Erythroblast (primary cell): ENCODE measurements around the gene GJD2.

ENCODE experiments used
- GATA1 ChIP-seq: IDR thresholded peaks from 2 replicates; pipeline ENCODE4 v1.6.1; 2011; ENCODE audit warnings: low read depth, mild to moderate bottlenecking, control low read depth, low read length, moderate library complexity
- POLR2A ChIP-seq: IDR thresholded peaks from 2 replicates; pipeline ENCODE4 v1.6.1; 2011; ENCODE audit warnings: mild to moderate bottlenecking, low read length

DNA sequence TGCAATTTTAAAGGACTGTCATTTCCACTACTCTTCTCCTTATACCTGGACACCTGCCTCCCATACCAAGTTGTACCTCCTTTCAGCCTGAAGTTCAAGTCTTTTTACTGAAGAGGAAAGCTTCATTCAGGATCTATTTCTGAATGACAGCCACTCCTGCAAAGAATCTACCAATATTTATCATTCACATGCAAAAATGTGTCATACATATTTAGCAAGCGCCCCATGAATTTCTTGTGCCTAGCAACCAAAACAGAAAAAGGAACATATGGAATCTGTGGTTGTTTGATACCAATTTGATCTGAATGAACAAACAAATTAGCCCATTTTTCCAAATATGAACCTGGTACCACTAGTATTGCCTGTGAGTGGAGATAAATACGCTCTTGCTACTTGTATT is 16.8 kb downstream of the GJD2 start:
- TF ChIP-seq POLR2A = no peak
- TF ChIP-seq GATA1 = no peak
